Measurements from ENCODE around the gene PSD4. TPM values are rescaled to one million over a fixed set of nuclear protein-coding genes. Genes with fewer than 3 reads are reported as not detected.

Gene PSD4
- total RNA-seq, 1 donor from 2014 or later, result 39.0 TPM

GRCh38 chr2:113160248-113160647, 13.5 kb upstream of the PSD4 start:
- Histone ChIP-seq H3K4me1 (no peaks in the 10 kb centered on the region), H3K9me3 (no peaks in the 10 kb centered on the region), H3K36me3 (no peaks in the 10 kb centered on the region), H3K27ac (no peak overlapping the region), H3K27me3 (no peaks in the 10 kb centered on the region), H3K4me3 (no peak overlapping the region)
- intact Hi-C loops (cut with DNase I), result no loop called here
- DNase-seq (ENCODE audit: extremely low spot score in 2 of 2), result peak in 1 of 2 donors; percentile 16
- TF ChIP-seq POLR2AphosphoS5 (IDR thresholded peaks at IDR 0.05; ENCODE audit: insufficient read depth in 1 of 2, low read depth in 1 of 2) (no peak), CTCF (IDR thresholded peaks at IDR 0.05) (no peak), POLR2A (IDR thresholded peaks at IDR 0.05) (no peak)

- H3K4me3 ChIP-seq, result no peak overlapping the region
- TF ChIP-seq CTCF (IDR thresholded peaks at IDR 0.05) (no peak), POLR2A (IDR thresholded peaks at IDR 0.05) (no peak), POLR2AphosphoS5 (IDR thresholded peaks at IDR 0.05; ENCODE audit: insufficient read depth in 1 of 2, low read depth in 1 of 2) (no peak)
- no peaks in the 10 kb centered on the region for H3K36me3 ChIP-seq
- H3K27ac ChIP-seq, result no peak overlapping the region
- DNase-seq (ENCODE audit: extremely low spot score in 2 of 2), result peak in 1 of 2 donors; percentile 52
- no peaks in the 10 kb centered on the region for H3K4me1 ChIP-seq
- H3K9me3 ChIP-seq, result no peaks in the 10 kb centered on the region
- no peaks in the 10 kb centered on the region for H3K27me3 ChIP-seq
- intact Hi-C loops (cut with DNase I), result no loop called here
Observed at GRCh38 chr2:113160962-113161361, 12.8 kb upstream of the PSD4 start.

- no peak overlapping the region for H3K27ac ChIP-seq
- intact Hi-C loops (cut with DNase I), result no loop called here
- no peaks in the 10 kb centered on the region for H3K4me1 ChIP-seq
- no peaks in the 10 kb centered on the region for H3K27me3 ChIP-seq
- DNase-seq (ENCODE audit: extremely low spot score in 2 of 2), result peak; percentile 56 to 61
- no peaks in the 10 kb centered on the region for H3K36me3 ChIP-seq
- H3K9me3 ChIP-seq, result no peaks in the 10 kb centered on the region
- TF ChIP-seq CTCF (IDR thresholded peaks at IDR 0.05) (no peak), POLR2AphosphoS5 (IDR thresholded peaks at IDR 0.05; ENCODE audit: insufficient read depth in 1 of 2, low read depth in 1 of 2) (no peak), POLR2A (IDR thresholded peaks at IDR 0.05) (no peak)
- H3K4me3 ChIP-seq, result no peak overlapping the region
Observed at GRCh38 chr2:113162173-113162572, 11.6 kb upstream of the PSD4 start.

GRCh38 chr2:113162869-113163268, 10.9 kb upstream of the PSD4 start:
- H3K4me1 ChIP-seq, result no peaks in the 10 kb centered on the region
- no peak for DNase-seq (ENCODE audit: extremely low spot score in 2 of 2)
- no peaks in the 10 kb centered on the region for H3K9me3 ChIP-seq
- no peak overlapping the region for H3K4me3 ChIP-seq
- intact Hi-C loops (cut with DNase I), result no loop called here
- TF ChIP-seq CTCF (IDR thresholded peaks at IDR 0.05), result no peak
- TF ChIP-seq POLR2A (IDR thresholded peaks at IDR 0.05), result no peak
- TF ChIP-seq POLR2AphosphoS5 (IDR thresholded peaks at IDR 0.05; ENCODE audit: insufficient read depth in 1 of 2, low read depth in 1 of 2), result no peak
- no peak overlapping the region for H3K27ac ChIP-seq
- H3K36me3 ChIP-seq, result no peaks in the 10 kb centered on the region
- no peaks in the 10 kb centered on the region for H3K27me3 ChIP-seq

- Histone ChIP-seq H3K36me3 (no peaks in the 10 kb centered on the region), H3K4me1 (no peaks in the 10 kb centered on the region), H3K4me3 (no peak overlapping the region), H3K9me3 (no peaks in the 10 kb centered on the region), H3K27ac (no peak overlapping the region), H3K27me3 (no peaks in the 10 kb centered on the region)
- peak in 1 of 2 donors; percentile 69 for DNase-seq (ENCODE audit: extremely low spot score in 2 of 2)
- intact Hi-C loops (cut with DNase I), result no loop called here
- TF ChIP-seq POLR2AphosphoS5 (IDR thresholded peaks at IDR 0.05; ENCODE audit: insufficient read depth in 1 of 2, low read depth in 1 of 2), result no peak
- no peak for TF ChIP-seq POLR2A (IDR thresholded peaks at IDR 0.05)
- no peak for TF ChIP-seq CTCF (IDR thresholded peaks at IDR 0.05)
Observed at GRCh38 chr2:113164215-113164929, 9.4 kb upstream of the PSD4 start.

Measured in vagina (tissue), 2 donors.